ENCODE results near the gene PELO.

PELO gene

GRCh38 chr5:52804387-52804791 lies 16.7 kb downstream of the PELO start:
- no peak for DNase-seq (ENCODE audit: extremely low read depth, low read depth)
- no peak overlapping the region for H3K4me3 ChIP-seq (replicated peaks; ENCODE audit: low read depth, low read length)
- TF ChIP-seq CTCF (IDR thresholded peaks at IDR 0.05; ENCODE audit: low read depth, low read length, missing control alignments), result no peak

- no peak overlapping the region for H3K4me3 ChIP-seq (replicated peaks; ENCODE audit: low read depth, low read length)
- TF ChIP-seq CTCF (IDR thresholded peaks at IDR 0.05; ENCODE audit: low read depth, low read length, missing control alignments), result no peak
- DNase-seq (ENCODE audit: extremely low read depth, low read depth), result no peak
Measured at GRCh38 chr5:52804981-52805380, 17.3 kb downstream of the PELO start.

- TF ChIP-seq CTCF (IDR thresholded peaks at IDR 0.05; ENCODE audit: low read depth, low read length, missing control alignments), result no peak
- DNase-seq (ENCODE audit: extremely low read depth, low read depth), result no peak
- H3K4me3 ChIP-seq (replicated peaks; ENCODE audit: low read depth, low read length), result no peak overlapping the region
Measured at GRCh38 chr5:52805615-52806014, 17.9 kb downstream of the PELO start.

- no peak for DNase-seq (ENCODE audit: extremely low read depth, low read depth)
- no peak for TF ChIP-seq CTCF (IDR thresholded peaks at IDR 0.05; ENCODE audit: low read depth, low read length, missing control alignments)
- no peak overlapping the region for H3K4me3 ChIP-seq (replicated peaks; ENCODE audit: low read depth, low read length)
Measured at GRCh38 chr5:52807037-52807436, 19.3 kb downstream of the PELO start.

- TF ChIP-seq CTCF (IDR thresholded peaks at IDR 0.05; ENCODE audit: low read depth, low read length, missing control alignments), result no peak
- no peak for DNase-seq (ENCODE audit: extremely low read depth, low read depth)
- no peak overlapping the region for H3K4me3 ChIP-seq (replicated peaks; ENCODE audit: low read depth, low read length)
Measured at GRCh38 chr5:52807723-52808122, 20.0 kb downstream of the PELO start.

- no peak for DNase-seq (ENCODE audit: extremely low read depth, low read depth)
Measured at GRCh38 chr5:52808316-52808901, 20.7 kb downstream of the PELO start.

More at GRCh38 chr5:52808316-52808901, 20.7 kb downstream of the PELO start:
- TF ChIP-seq CTCF (IDR thresholded peaks at IDR 0.05; ENCODE audit: low read depth, low read length, missing control alignments), result no peak
- no peak overlapping the region for H3K4me3 ChIP-seq (replicated peaks; ENCODE audit: low read depth, low read length)

Measured in HFF-Myc (cell line).